ENCODE results near the gene ZNF358. TPM values are rescaled to one million over a fixed set of nuclear protein-coding genes. Genes with fewer than 3 reads are reported as not detected.

The ZNF358 gene
- total and polyA plus RNA-seq, 2 of the 13 experiments (the other 11 are each of a cell fraction or from before 2014, with no cell fraction given): 9.1 to 37.0 TPM

GRCh38 chr19:7562646-7563393 lies 46.9 kb downstream of the ZNF358 start (continued):
- TF ChIP-seq TEAD2 (CRISPR knock-in tag; IDR thresholded peaks at IDR 0.05): peak; percentile 99
- TF ChIP-seq ZFP62 (CRISPR knock-in tag; IDR thresholded peaks at IDR 0.05): no peak
- TF ChIP-seq KDM6A (CRISPR knock-in tag; IDR thresholded peaks at IDR 0.05; ENCODE audit: low read depth): peak; percentile 37; the same call in 1 of the 2 replicates
- peak; percentile 95 for TF ChIP-seq ZNF816 (CRISPR knock-in tag; IDR thresholded peaks at IDR 0.05; ENCODE audit: borderline replicate concordance)
- no peak for TF ChIP-seq UBTF (CRISPR knock-in tag; IDR thresholded peaks at IDR 0.05)
- peak; percentile 83 for TF ChIP-seq TBX2 (CRISPR knock-in tag; IDR thresholded peaks at IDR 0.05; ENCODE audit: borderline replicate concordance)
- TF ChIP-seq ZNF160 (CRISPR knock-in tag; IDR thresholded peaks at IDR 0.05): peak; percentile 98
- TF ChIP-seq BCL3 (CRISPR knock-in tag; IDR thresholded peaks at IDR 0.05): peak; percentile 82
- TF ChIP-seq ARID4A (CRISPR knock-in tag; IDR thresholded peaks at IDR 0.05; ENCODE audit: borderline replicate concordance): peak; percentile 65; the same call in 1 of the 2 replicates
- no peak for TF ChIP-seq ATM (IDR thresholded peaks at IDR 0.05; ENCODE audit: borderline replicate concordance)
- TF ChIP-seq THAP8 (CRISPR knock-in tag; IDR thresholded peaks at IDR 0.05; ENCODE audit: borderline replicate concordance): peak; percentile 38; the same call in 1 of the 2 replicates
- TF ChIP-seq HIC2 (CRISPR knock-in tag; IDR thresholded peaks at IDR 0.05; ENCODE audit: low read depth): 0 out of 2 replicates have a peak, but pooled peaks have one; percentile 38
- TF ChIP-seq ZNF12 (CRISPR knock-in tag; IDR thresholded peaks at IDR 0.05): peak; percentile 97
- 0 out of 2 replicates have a peak, but pooled peaks have one; percentile 48 for TF ChIP-seq DR1 (CRISPR knock-in tag; IDR thresholded peaks at IDR 0.05)

Measured in HepG2 (cell line).